Endodermal cell (in vitro differentiated cells): Measurements from ENCODE around the gene SLC25A31. TPM values are rescaled to one million over a fixed set of nuclear protein-coding genes. Genes with fewer than 3 reads are reported as not detected.

ENCODE experiments used
- DNase-seq: peaks from one replicate; pipeline ENCODE4 v3.0.0-alpha.2; 2017
- H3K27ac ChIP-seq: 2 replicates; pipeline ENCODE4 v1.5.1; 2013; ENCODE audit warnings: mild to moderate bottlenecking, low read depth, low read length, moderate library complexity
- H3K27me3 ChIP-seq: 2 replicates; pipeline ENCODE4 v1.6.1; 2013; ENCODE audit warnings: mild to moderate bottlenecking, low read length, moderate library complexity; ENCODE audit not compliant: insufficient read depth, control insufficient read depth, poor library complexity, severe bottlenecking
- H3K36me3 ChIP-seq: 2 replicates; pipeline ENCODE4 v1.7.0; 2013; ENCODE audit warnings: mild to moderate bottlenecking, low read length, moderate library complexity; ENCODE audit not compliant: control insufficient read depth, insufficient read depth
- H3K4me1 ChIP-seq: one replicate; pipeline ENCODE4 v1.7.0; 2013; ENCODE audit warnings: low read length; ENCODE audit not compliant: control insufficient read depth, insufficient read depth
- H3K4me3 ChIP-seq: 2 replicates; pipeline ENCODE4 v1.5.1; 2013; ENCODE audit warnings: mild to moderate bottlenecking, low read length, moderate library complexity
- H3K9ac ChIP-seq: 2 replicates; pipeline ENCODE4 v1.6.1; 2013; ENCODE audit warnings: mild to moderate bottlenecking, low read length, moderate library complexity; ENCODE audit not compliant: poor library complexity, severe bottlenecking; ENCODE audit errors: extremely low read depth
- H3K9me3 ChIP-seq: 2 replicates; pipeline ENCODE4 v1.6.1; 2013; ENCODE audit warnings: mild to moderate bottlenecking, low read length, moderate library complexity; ENCODE audit not compliant: control insufficient read depth
- H3K27ac Mint-ChIP-seq: 2 replicates; pipeline ENCODE4 v1.8.0; 2020; ENCODE audit warnings: mixed read lengths
- H3K27me3 Mint-ChIP-seq: 2 replicates; pipeline ENCODE4 v1.8.0; 2021; ENCODE audit warnings: mild to moderate bottlenecking, mixed read lengths; ENCODE audit not compliant: insufficient read depth
- H3K36me3 Mint-ChIP-seq: 2 replicates; pipeline ENCODE4 v1.8.0; 2020; ENCODE audit warnings: low read depth, mixed read lengths
- H3K4me1 Mint-ChIP-seq: 2 replicates; pipeline ENCODE4 v1.8.0; 2020; ENCODE audit warnings: mixed read lengths
- H3K4me3 Mint-ChIP-seq: 2 replicates; pipeline ENCODE4 v1.8.0; 2020; ENCODE audit warnings: mild to moderate bottlenecking, moderate library complexity, mixed read lengths
- H3K9me3 Mint-ChIP-seq: 2 replicates; pipeline ENCODE4 v1.8.0; 2020; ENCODE audit warnings: mild to moderate bottlenecking, mixed read lengths
- WGBS, 2 experiments: methylation state at CpG; one replicate each; pipeline versions ENCODE4 v1.1.5 to v1.1.7; 2013; ENCODE audit warnings: missing lambda C conversion rate in 2 of 2, mixed read lengths in 1 of 2; ENCODE audit not compliant: insufficient coverage in 1 of 2, insufficient read length in 1 of 2; 5-methylcytosine and 5-hydroxymethylcytosine counted together
- total RNA-seq, 2 donors: library from RNA; stranded (reverse); fragmentation: NEBNext Ultra II Directional in 1 of 2; extraction: Animal tissue kit (Norgen Biotek cat#: 25700) in 1 of 2; gene quantifications; 2 replicates in 1 of 2; 3 replicates in 1 of 2; pipeline ENCODE4 v1.2.1, GENCODE V29; 2021
- TF ChIP-seq, protein P1 (sequence below): fragments of 200-600 bp; sonication (generic); conservative IDR thresholded peaks from 2 replicates; pipeline ENCODE4 v1.5.0; 2021; ENCODE audit warnings: antibody characterized with exemption, mild to moderate bottlenecking

SLC25A31 gene
- total RNA-seq, 2 donors from 2014 or later, result not detected

GRCh38 chr4:127709456-127709855 is 20.7 kb upstream of the SLC25A31 start:
- no peaks in the 10 kb centered on the region for H3K27me3 ChIP-seq
- H3K9ac ChIP-seq, result no peak overlapping the region
- H3K27me3 Mint-ChIP-seq, result no peaks in the 10 kb centered on the region
- H3K9me3 ChIP-seq, result peaks cover 13% of the 10 kb centered on the region
- peaks cover 9% of the 10 kb centered on the region for H3K9me3 Mint-ChIP-seq
- H3K27ac ChIP-seq, result no peak overlapping the region
- H3K4me3 Mint-ChIP-seq, result no peak overlapping the region
- DNase-seq, result no peak
- no peak overlapping the region for H3K27ac Mint-ChIP-seq
- 89% methylated on average over 3 of the region's 3 CpGs; no CpG with 5 or more reads in 1 of the 2 experiments for WGBS, 2 experiments
- H3K36me3 ChIP-seq, result peaks cover 62% of the 10 kb centered on the region
- peaks cover 51% of the 10 kb centered on the region for H3K36me3 Mint-ChIP-seq
- no peaks in the 10 kb centered on the region for H3K4me1 Mint-ChIP-seq
- no peak overlapping the region for H3K4me3 ChIP-seq
- no peaks in the 10 kb centered on the region for H3K4me1 ChIP-seq
- TF ChIP-seq, protein P1, sequence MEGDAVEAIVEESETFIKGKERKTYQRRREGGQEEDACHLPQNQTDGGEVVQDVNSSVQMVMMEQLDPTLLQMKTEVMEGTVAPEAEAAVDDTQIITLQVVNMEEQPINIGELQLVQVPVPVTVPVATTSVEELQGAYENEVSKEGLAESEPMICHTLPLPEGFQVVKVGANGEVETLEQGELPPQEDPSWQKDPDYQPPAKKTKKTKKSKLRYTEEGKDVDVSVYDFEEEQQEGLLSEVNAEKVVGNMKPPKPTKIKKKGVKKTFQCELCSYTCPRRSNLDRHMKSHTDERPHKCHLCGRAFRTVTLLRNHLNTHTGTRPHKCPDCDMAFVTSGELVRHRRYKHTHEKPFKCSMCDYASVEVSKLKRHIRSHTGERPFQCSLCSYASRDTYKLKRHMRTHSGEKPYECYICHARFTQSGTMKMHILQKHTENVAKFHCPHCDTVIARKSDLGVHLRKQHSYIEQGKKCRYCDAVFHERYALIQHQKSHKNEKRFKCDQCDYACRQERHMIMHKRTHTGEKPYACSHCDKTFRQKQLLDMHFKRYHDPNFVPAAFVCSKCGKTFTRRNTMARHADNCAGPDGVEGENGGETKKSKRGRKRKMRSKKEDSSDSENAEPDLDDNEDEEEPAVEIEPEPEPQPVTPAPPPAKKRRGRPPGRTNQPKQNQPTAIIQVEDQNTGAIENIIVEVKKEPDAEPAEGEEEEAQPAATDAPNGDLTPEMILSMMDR, result no peak

- no peaks in the 10 kb centered on the region for H3K27me3 ChIP-seq
- no peaks in the 10 kb centered on the region for H3K4me1 ChIP-seq
- H3K36me3 Mint-ChIP-seq, result no peaks in the 10 kb centered on the region
- no peaks in the 10 kb centered on the region for H3K27me3 Mint-ChIP-seq
- no peaks in the 10 kb centered on the region for H3K9me3 ChIP-seq
- no peak overlapping the region for H3K4me3 ChIP-seq
- TF ChIP-seq, protein P1, result no peak
- H3K27ac Mint-ChIP-seq, result no peak overlapping the region
- no peak overlapping the region for H3K4me3 Mint-ChIP-seq
- no peaks in the 10 kb centered on the region for H3K9me3 Mint-ChIP-seq
- no peak overlapping the region for H3K9ac ChIP-seq
- no peaks in the 10 kb centered on the region for H3K4me1 Mint-ChIP-seq
- H3K36me3 ChIP-seq, result no peaks in the 10 kb centered on the region
- 95 to 96% methylated on average over 18 to 19 of the region's 19 CpGs for WGBS, 2 experiments
- DNase-seq, result no peak
- H3K27ac ChIP-seq, result no peak overlapping the region
These were observed 1.2 kb downstream of the SLC25A31 start for GRCh38 chr4:127731406-127731805.

GRCh38 chr4:127732623-127733328 is 2.6 kb downstream of the SLC25A31 start:
- Mint-ChIP-seq H3K27me3 (no peaks in the 10 kb centered on the region), H3K4me1 (no peaks in the 10 kb centered on the region)
- 0 to 30% methylated on average over 1 to 8 of the region's 8 CpGs for WGBS, 2 experiments

More at GRCh38 chr4:127732623-127733328, 2.6 kb downstream of the SLC25A31 start:
- no peak overlapping the region for H3K27ac Mint-ChIP-seq
- Histone ChIP-seq H3K36me3 (no peaks in the 10 kb centered on the region), H3K9me3 (no peaks in the 10 kb centered on the region), H3K4me3 (no peak overlapping the region), H3K4me1 (no peaks in the 10 kb centered on the region), H3K27ac (no peak overlapping the region), H3K27me3 (no peaks in the 10 kb centered on the region), H3K9ac (no peak overlapping the region)
- H3K4me3 Mint-ChIP-seq, result no peak overlapping the region
- no peaks in the 10 kb centered on the region for H3K9me3 Mint-ChIP-seq
- no peaks in the 10 kb centered on the region for H3K36me3 Mint-ChIP-seq
- TF ChIP-seq, protein P1, result peak; percentile 78
- no peak for DNase-seq
